Superior temporal gyrus (tissue), 1 donor: Measurements from ENCODE around the gene NKAIN2.
A peak's percentile ranks its signal among the peaks of the same experiment; 100 is the strongest.
"Not testable (repeated sequence)": the region's sequence is repeated elsewhere in the genome, so short reads cannot be mapped to it uniquely, and the experiment has no call there.

ENCODE experiments used
- DNase-seq: peaks from one replicate; pipeline ENCODE4 v3.0.0-alpha.2; 2016; ENCODE audit errors: extremely low spot score

Gene NKAIN2

GRCh38 chr6:123965894-123966293, 162.2 kb downstream of the NKAIN2 start:
- DNase-seq: peak; percentile 72

- DNase-seq: no peak
Measured at GRCh38 chr6:123966618-123967017, 163.0 kb downstream of the NKAIN2 start.

GRCh38 chr6:123967905-123968304, 164.2 kb downstream of the NKAIN2 start:
- no peak for DNase-seq

- DNase-seq: no peak
Measured at GRCh38 chr6:123972600-123973294, 169.1 kb downstream of the NKAIN2 start.

GRCh38 chr6:123980311-123980710, 176.6 kb downstream of the NKAIN2 start:
- DNase-seq: no peak

- no peak for DNase-seq
Measured at GRCh38 chr6:123986938-123987337, 183.3 kb downstream of the NKAIN2 start.

GRCh38 chr6:123989918-123990317, 186.3 kb downstream of the NKAIN2 start:
- DNase-seq: not testable (repeated sequence)

GRCh38 chr6:123990376-123990775, 186.7 kb downstream of the NKAIN2 start:
- no peak for DNase-seq

- DNase-seq: no peak
Measured at GRCh38 chr6:123994168-123994567, 190.5 kb downstream of the NKAIN2 start.

GRCh38 chr6:123994891-123995635, 191.4 kb downstream of the NKAIN2 start:
- no peak for DNase-seq

- no peak for DNase-seq
Measured at GRCh38 chr6:123997223-123997622, 193.6 kb downstream of the NKAIN2 start.

GRCh38 chr6:124002377-124003081, 198.9 kb downstream of the NKAIN2 start:
- peak; percentile 83 for DNase-seq

- DNase-seq: no peak
Measured at GRCh38 chr6:124007266-124007665, 203.6 kb downstream of the NKAIN2 start.

GRCh38 chr6:124008000-124008987, 204.6 kb downstream of the NKAIN2 start:
- DNase-seq: no peak

- DNase-seq: no peak
Measured at GRCh38 chr6:124008988-124009765, 205.5 kb downstream of the NKAIN2 start.

- DNase-seq: no peak
Measured at GRCh38 chr6:124010574-124010973, 206.9 kb downstream of the NKAIN2 start.

GRCh38 chr6:124011180-124011579, 207.5 kb downstream of the NKAIN2 start:
- no peak for DNase-seq

GRCh38 chr6:124022051-124022450, 218.4 kb downstream of the NKAIN2 start:
- not testable (repeated sequence) for DNase-seq

GRCh38 chr6:124022641-124023040, 219.0 kb downstream of the NKAIN2 start:
- no peak for DNase-seq

GRCh38 chr6:124026694-124027093, 223.0 kb downstream of the NKAIN2 start:
- DNase-seq: no peak

GRCh38 chr6:124027392-124027791, 223.7 kb downstream of the NKAIN2 start:
- no peak for DNase-seq
